Loucy (cell line): ENCODE measurements around the gene ACTN1.

Source experiments
- EZH2phosphoT487 ChIP-seq: fragments of 200-600 bp; IDR thresholded peaks from 2 replicates; pipeline ENCODE4 v1.6.1; 2018; ENCODE audit warnings: antibody characterized with exemption, mild to moderate bottlenecking, moderate library complexity, borderline replicate concordance
- TF ChIP-seq, protein P1 (sequence below): fragments of 200-600 bp; sonication (generic); conservative IDR thresholded peaks from 2 replicates; pipeline ENCODE4 v1.5.1; 2014; ENCODE audit warnings: mild to moderate bottlenecking, antibody characterized with exemption, low read length

- TF ChIP-seq, protein P1, sequence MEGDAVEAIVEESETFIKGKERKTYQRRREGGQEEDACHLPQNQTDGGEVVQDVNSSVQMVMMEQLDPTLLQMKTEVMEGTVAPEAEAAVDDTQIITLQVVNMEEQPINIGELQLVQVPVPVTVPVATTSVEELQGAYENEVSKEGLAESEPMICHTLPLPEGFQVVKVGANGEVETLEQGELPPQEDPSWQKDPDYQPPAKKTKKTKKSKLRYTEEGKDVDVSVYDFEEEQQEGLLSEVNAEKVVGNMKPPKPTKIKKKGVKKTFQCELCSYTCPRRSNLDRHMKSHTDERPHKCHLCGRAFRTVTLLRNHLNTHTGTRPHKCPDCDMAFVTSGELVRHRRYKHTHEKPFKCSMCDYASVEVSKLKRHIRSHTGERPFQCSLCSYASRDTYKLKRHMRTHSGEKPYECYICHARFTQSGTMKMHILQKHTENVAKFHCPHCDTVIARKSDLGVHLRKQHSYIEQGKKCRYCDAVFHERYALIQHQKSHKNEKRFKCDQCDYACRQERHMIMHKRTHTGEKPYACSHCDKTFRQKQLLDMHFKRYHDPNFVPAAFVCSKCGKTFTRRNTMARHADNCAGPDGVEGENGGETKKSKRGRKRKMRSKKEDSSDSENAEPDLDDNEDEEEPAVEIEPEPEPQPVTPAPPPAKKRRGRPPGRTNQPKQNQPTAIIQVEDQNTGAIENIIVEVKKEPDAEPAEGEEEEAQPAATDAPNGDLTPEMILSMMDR: peak; percentile 100
- no peak for TF ChIP-seq EZH2phosphoT487
Measured at GRCh38 chr14:68911594-68912227, 67.4 kb downstream of the ACTN1 start.
